Osteoblast (primary cell): ENCODE measurements around the gene CYP51A1. TPM values are rescaled to one million over a fixed set of nuclear protein-coding genes. Genes with fewer than 3 reads are reported as not detected.
A peak's percentile ranks its signal among the peaks of the same experiment; 100 is the strongest.

Source experiments
- DNase-seq: peaks from one replicate; pipeline ENCODE4 v3.0.0; 2011; ENCODE audit warnings: low spot score, mixed read lengths; ENCODE audit not compliant: insufficient read length; ENCODE audit errors: missing footprints
- H2AFZ ChIP-seq: 2 replicates; pipeline ENCODE4 v1.6.0; 2011; ENCODE audit warnings: mild to moderate bottlenecking, low read length
- H3K27ac ChIP-seq: 2 replicates; pipeline ENCODE4 v1.5.1; 2011; ENCODE audit warnings: mild to moderate bottlenecking, low read depth, low read length, moderate library complexity
- H3K27me3 ChIP-seq: 2 replicates; pipeline ENCODE4 v1.6.0; 2012; ENCODE audit warnings: mild to moderate bottlenecking, control low read depth, inconsistent platforms, low read length, moderate library complexity; ENCODE audit not compliant: insufficient read depth
- H3K36me3 ChIP-seq: 2 replicates; pipeline ENCODE4 v1.5.1; 2011; ENCODE audit warnings: mild to moderate bottlenecking, low read length, control low read depth, moderate library complexity; ENCODE audit not compliant: insufficient read depth
- H3K4me1 ChIP-seq: 2 replicates; pipeline ENCODE4 v1.5.1; 2011; ENCODE audit warnings: mild to moderate bottlenecking, low read length, control low read depth, moderate library complexity; ENCODE audit not compliant: insufficient read depth
- H3K4me2 ChIP-seq: 2 replicates; pipeline ENCODE4 v1.6.0; 2011; ENCODE audit warnings: mild to moderate bottlenecking, low read length; ENCODE audit not compliant: insufficient read depth
- H3K4me3 ChIP-seq: fragments of 200-600 bp; sonication (generic); 3 replicates; pipeline ENCODE4 v1.5.1; 2012; ENCODE audit warnings: mild to moderate bottlenecking, low read length, inconsistent platforms; ENCODE audit not compliant: insufficient read depth
- H3K79me2 ChIP-seq: 2 replicates; pipeline ENCODE4 v1.6.0; 2012; ENCODE audit warnings: mild to moderate bottlenecking, low read length, control low read depth, inconsistent platforms; ENCODE audit not compliant: insufficient read depth
- H3K9me3 ChIP-seq: 2 replicates; pipeline ENCODE4 v1.5.1; 2011; ENCODE audit warnings: low read depth, low read length, control low read depth
- H4K20me1 ChIP-seq: 2 replicates; pipeline ENCODE4 v1.6.0; 2012; ENCODE audit warnings: mild to moderate bottlenecking, low read length, control low read depth; ENCODE audit not compliant: insufficient read depth
- total RNA-seq: library from RNA; depleted of rRNA; stranded (reverse); fragments of >200 nt; gene quantifications from 2 replicates; pipeline ENCODE4 v1.2.3, GENCODE V29; 2012
- TF ChIP-seq, protein P1 (sequence below): IDR thresholded peaks from 2 replicates; pipeline ENCODE4 v1.5.1; 2011; ENCODE audit warnings: mild to moderate bottlenecking, low read depth, low read length, moderate library complexity; ENCODE audit errors: extremely low read depth

The CYP51A1 gene
- total RNA-seq, 1 donor = 283 TPM

DNA sequence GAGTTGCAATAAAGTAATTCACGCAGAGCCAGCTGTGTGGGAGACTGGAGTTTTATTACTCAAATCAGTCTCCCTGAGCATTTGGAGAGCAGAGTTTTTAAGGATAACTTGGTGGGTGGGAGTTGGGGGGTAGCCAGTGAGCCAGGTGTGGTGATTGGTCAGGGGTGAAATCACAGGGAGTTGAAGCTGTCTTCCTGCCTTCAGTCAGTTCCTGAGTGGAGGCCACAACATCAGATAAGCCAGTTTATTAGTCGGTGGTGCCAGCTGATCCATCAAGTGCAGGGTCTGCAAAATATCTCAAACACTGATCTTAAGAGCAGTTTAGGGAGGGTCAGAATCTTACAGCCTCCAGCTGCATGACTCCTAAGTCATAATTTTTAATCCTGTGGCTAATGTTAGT is 3.3 kb upstream of the CYP51A1 start:
- H4K20me1 ChIP-seq = peaks cover 5% of the 10 kb centered on the region
- no peaks in the 10 kb centered on the region for H3K36me3 ChIP-seq
- no peaks in the 10 kb centered on the region for H3K9me3 ChIP-seq
- DNase-seq = no peak
- H2AFZ ChIP-seq = no peak overlapping the region
- no peak overlapping the region for H3K4me3 ChIP-seq
- no peaks in the 10 kb centered on the region for H3K27me3 ChIP-seq
- no peak overlapping the region for H3K4me2 ChIP-seq
- H3K79me2 ChIP-seq = peaks cover 18% of the 10 kb centered on the region
- H3K4me1 ChIP-seq = peaks cover 10% of the 10 kb centered on the region
- TF ChIP-seq, protein P1, sequence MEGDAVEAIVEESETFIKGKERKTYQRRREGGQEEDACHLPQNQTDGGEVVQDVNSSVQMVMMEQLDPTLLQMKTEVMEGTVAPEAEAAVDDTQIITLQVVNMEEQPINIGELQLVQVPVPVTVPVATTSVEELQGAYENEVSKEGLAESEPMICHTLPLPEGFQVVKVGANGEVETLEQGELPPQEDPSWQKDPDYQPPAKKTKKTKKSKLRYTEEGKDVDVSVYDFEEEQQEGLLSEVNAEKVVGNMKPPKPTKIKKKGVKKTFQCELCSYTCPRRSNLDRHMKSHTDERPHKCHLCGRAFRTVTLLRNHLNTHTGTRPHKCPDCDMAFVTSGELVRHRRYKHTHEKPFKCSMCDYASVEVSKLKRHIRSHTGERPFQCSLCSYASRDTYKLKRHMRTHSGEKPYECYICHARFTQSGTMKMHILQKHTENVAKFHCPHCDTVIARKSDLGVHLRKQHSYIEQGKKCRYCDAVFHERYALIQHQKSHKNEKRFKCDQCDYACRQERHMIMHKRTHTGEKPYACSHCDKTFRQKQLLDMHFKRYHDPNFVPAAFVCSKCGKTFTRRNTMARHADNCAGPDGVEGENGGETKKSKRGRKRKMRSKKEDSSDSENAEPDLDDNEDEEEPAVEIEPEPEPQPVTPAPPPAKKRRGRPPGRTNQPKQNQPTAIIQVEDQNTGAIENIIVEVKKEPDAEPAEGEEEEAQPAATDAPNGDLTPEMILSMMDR = no peak
- H3K27ac ChIP-seq = no peak overlapping the region

DNA sequence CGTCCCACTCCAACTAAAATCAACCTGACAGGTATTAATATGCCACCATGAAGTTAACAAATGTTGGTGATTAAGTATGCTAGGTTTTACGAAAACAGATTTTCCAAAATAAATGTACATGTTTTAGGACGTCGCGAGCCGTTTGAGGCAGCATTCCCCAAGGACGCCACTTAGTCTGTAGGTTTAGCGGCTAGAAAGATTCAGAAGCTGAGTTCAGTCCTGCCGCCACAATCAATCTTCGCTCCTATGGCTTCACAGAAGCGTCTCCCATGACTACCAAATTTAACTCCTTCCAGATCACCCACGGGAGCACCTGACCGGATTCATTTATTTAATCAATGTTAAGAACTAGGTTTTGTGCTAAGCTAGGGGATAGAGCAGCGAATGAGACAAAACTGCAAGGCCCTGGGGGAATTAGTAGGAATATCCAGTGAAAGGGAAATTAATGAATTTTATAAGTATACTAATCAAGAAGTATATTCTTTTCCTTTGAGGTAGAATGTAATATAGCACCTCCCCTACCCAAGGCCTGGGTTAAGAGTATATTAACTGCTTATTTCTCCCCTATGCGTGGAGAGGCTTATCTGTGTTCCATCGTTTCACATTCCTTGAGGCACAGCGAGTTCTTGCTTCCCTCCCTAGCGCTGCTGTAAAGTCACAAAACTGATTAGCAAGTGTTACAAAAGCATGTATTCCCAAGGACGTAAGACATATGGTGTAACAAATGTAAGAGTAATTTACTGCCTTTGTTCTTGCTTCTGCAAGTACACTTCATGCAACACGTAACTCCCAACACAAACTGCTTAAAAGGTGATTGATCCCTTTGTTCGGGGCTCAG is 994 bp upstream of the CYP51A1 start:
- H4K20me1 ChIP-seq = peaks cover 11% of the 10 kb centered on the region
- H3K36me3 ChIP-seq = peaks cover 9% of the 10 kb centered on the region
- H3K4me3 ChIP-seq = peak overlapping the region; percentile 97
- peaks cover 40% of the 10 kb centered on the region for H3K79me2 ChIP-seq
- no peaks in the 10 kb centered on the region for H3K27me3 ChIP-seq
- H2AFZ ChIP-seq = peak overlapping the region; percentile 87
- H3K27ac ChIP-seq = peak overlapping the region; percentile 96
- TF ChIP-seq, protein P1 = no peak
- H3K9me3 ChIP-seq = no peaks in the 10 kb centered on the region
- peak; percentile 63 for DNase-seq
- peaks cover 18% of the 10 kb centered on the region for H3K4me1 ChIP-seq
- H3K4me2 ChIP-seq = peak overlapping the region; percentile 90

DNA sequence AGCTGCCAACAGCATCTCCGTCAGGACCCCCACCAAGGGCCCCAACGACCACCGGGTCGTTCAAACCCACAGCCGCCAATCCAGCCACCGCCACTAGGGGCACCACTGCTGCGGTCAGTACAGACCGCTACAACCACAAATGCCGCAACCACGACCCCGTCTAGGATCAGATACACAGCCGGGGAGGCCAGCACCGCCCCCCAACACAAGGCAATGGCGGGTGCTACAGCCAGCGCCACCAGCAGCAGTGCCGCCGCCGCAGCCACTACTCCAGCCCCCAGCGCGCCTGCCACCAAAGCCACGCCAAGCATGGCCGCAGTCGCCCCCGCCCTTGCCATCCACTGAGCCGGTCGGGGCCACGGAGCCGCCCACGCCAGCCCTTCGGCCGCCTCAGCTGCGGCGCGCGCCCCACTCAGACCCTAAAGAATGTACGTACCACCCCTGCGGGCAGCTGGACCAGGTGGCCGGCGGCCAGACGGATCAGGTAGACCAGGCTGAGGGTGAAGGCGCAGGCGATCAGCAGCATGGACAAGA is 473 bp downstream of the CYP51A1 start:
- DNase-seq = peak; percentile 94
- no peaks in the 10 kb centered on the region for H3K27me3 ChIP-seq
- H3K36me3 ChIP-seq = peaks cover 16% of the 10 kb centered on the region
- TF ChIP-seq, protein P1 = peak; percentile 70
- peaks cover 11% of the 10 kb centered on the region for H4K20me1 ChIP-seq
- peak overlapping the region; percentile 87 for H2AFZ ChIP-seq
- peak overlapping the region; percentile 90 for H3K4me2 ChIP-seq
- peaks cover 48% of the 10 kb centered on the region for H3K79me2 ChIP-seq
- H3K9me3 ChIP-seq = no peaks in the 10 kb centered on the region
- peak overlapping the region; percentile 96 for H3K27ac ChIP-seq
- peaks cover 18% of the 10 kb centered on the region for H3K4me1 ChIP-seq
- H3K4me3 ChIP-seq = peak overlapping the region; percentile 97

DNA sequence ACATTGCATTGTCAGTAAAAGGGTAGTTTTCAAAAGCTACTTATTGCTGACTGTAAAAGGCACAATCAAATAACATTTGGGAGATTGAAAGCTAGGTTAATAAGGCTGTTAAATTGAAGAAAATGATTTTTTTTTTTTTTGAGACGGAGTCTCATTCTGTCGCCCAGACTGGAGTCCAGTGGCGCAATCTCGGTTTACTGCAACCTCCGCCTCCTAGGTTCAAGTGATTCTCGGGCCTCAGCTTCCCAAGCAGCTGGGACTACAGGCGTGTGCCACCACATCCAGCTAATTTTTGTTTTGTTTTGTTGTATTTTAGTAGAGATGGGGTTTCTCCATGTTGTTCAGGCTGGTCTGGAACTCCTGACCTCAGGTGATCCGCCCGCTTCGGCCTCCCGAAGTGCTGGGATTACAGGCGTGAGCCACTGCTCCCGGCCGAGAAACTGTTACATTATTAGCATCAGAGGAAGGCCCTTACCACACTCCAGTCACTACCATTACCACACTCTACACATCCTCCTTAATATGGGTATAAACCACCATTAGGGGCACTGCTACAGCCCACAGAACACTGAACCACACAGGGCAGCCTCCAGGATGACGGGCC is 1.0 kb downstream of the CYP51A1 start:
- Histone ChIP-seq H3K27ac (peak overlapping the region; percentile 96), H3K4me2 (peak overlapping the region; percentile 90), H3K79me2 (peaks cover 48% of the 10 kb centered on the region), H3K4me1 (peaks cover 18% of the 10 kb centered on the region), H3K9me3 (no peaks in the 10 kb centered on the region), H4K20me1 (peaks cover 11% of the 10 kb centered on the region), H3K27me3 (no peaks in the 10 kb centered on the region), H2AFZ (peak overlapping the region; percentile 87), H3K4me3 (peak overlapping the region; percentile 97), H3K36me3 (peaks cover 22% of the 10 kb centered on the region)
- TF ChIP-seq, protein P1 = no peak
- DNase-seq = no peak
